CD4-positive, alpha-beta T cell treated with Interleukin-6 for 4 hours (primary cell): Measurements from ENCODE around the gene RAD21L1.

Source experiments
- DNase-seq: peaks from one replicate; pipeline ENCODE4 v3.0.0-alpha.2; 2020; ENCODE audit warnings: mixed read lengths

RAD21L1 gene

GRCh38 chr20:1297486-1297885 is 71.6 kb downstream of the RAD21L1 start:
- no peak for DNase-seq

DNA sequence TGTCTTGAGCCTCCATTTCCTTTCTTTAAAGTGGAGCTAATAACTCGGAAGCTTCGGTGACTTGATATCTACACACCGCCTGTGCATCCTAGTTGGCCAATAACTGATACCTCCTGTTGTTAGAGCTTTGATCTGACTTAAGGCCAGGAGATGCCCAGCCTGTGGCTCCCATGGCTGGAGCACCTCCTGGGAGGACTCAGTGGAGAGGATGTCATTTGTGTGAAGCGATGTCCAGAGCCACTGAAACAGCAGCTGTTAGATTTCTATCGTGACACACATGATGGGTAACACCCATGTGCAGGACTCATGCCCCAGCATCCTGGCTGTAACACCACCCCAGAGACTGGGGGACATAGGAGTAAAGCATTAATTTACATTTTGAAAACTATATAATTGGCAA is 72.3 kb downstream of the RAD21L1 start:
- DNase-seq: no peak

DNA sequence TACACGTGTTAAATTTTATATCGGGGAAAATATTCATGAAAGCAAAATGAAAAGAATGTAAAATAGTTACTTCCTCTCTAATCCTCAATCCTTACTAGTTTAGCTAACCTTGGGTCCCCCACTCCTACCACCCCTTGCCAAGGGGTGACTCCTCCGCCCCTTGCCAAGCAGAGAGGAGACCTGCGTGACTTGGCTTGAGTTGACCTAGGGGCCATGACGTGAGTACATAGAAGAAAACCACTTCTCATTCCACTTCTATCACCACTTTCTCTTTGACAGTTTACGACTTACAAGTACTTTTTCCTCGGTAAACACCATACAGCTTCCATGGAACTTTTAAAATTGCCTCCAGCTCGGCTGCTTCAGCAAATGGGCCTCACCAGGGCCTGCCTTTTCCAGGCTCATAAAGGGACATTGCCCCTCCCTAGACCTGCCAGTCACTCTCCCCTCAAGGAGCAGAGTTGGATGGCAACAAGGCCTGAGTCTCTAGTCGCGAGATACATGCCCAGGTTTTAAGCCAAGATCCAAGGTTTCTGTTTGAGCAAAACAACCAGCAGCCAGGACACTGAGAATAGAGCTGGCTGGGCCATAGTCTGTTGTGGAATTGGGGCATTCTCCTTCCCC is 73.2 kb downstream of the RAD21L1 start:
- DNase-seq: no peak

DNA sequence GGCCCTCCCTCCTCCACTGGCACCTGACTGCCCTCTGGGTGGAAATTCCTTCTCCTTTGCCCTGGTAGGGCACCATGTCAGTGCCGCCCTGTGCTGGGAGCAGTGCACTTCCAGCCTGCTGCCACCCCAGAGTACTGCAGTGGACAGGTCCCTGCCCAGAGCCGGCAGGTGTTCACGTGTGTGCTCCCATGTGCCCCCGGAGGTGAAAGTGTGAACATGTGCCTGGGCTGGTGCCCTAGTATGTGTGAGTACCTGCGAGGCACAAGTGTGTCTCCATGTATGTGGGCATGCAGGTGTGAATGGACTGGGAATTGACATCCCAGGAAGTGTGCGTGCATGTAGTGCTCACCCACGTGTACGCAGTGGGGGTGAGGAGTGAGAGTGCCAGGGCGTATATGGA is 73.7 kb downstream of the RAD21L1 start:
- peak; percentile 58 for DNase-seq

GRCh38 chr20:1300083-1300840 is 74.4 kb downstream of the RAD21L1 start:
- DNase-seq: no peak

DNA sequence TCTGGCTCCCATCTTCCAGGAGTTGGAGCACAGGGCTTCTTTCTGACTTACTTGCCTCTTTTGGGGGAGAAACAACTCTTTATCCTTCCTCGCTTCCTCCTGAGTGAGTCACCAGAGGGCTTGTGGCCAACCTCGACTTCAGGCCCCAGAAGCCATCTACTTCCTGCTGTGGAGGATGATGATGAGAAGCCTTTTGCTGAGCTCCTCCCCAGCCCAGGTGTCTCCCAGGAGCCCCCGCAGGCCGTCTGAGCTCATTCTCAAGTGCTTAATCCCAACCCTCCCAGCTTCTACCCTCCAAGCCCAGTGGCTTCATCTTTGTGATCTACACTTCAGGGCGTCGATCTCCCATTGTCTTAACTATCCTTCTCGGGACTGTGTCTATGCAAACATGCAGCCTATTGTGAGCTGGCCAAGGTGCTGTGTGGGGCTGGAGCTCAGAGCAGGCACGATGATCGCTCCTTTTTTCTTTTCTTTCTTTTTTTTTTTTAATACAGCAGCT is 75.2 kb downstream of the RAD21L1 start:
- DNase-seq: peak; percentile 78

GRCh38 chr20:1302685-1303541 is 77.1 kb downstream of the RAD21L1 start:
- DNase-seq: no peak

DNA sequence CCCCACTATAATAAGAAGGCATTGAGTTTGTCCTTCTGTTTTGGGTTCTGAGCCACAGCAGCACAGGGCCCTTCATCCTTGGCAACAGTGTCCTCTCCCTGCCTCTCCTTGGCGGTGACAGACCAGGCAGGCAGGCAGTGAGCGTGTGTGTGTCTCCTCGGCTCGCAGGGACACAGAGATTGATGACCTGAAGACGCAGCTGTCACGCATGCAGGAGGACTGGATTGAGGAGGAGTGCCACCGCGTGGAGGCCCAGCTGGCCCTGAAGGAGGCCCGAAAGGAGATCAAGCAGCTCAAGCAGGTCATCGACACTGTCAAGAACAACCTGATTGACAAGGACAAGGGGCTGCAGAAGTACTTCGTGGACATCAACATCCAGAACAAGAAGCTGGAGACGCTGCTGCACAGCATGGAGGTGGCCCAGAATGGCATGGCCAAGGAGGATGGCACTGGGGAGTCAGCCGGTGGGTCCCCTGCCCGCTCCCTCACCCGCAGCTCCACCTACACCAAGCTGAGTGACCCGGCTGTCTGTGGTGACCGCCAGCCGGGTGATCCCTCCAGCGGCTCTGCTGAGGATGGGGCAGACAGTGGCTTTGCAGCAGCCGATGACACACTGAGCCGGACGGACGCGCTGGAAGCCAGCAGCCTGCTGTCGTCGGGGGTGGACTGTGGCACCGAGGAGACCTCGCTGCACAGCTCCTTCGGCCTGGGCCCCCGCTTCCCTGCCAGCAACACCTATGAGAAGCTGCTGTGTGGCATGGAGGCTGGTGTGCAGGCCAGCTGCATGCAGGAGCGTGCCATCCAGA is 79.1 kb downstream of the RAD21L1 start:
- no peak for DNase-seq
